Activated naive CD8-positive, alpha-beta T cell treated with anti-CD3 and anti-CD28 coated beads, Interleukin-2, amount 50 U/mL, for 24 hours (primary cell): ENCODE data around the gene CHRM3.

Experiments used
- ATAC-seq: fragments of 150-1000 bp; cut with Tn5 transposase; one replicate; pipeline ENCODE4 v1.10.0; 2021
- DNase-seq: peaks from one replicate; pipeline ENCODE4 v3.0.0; 2021
- H3K27ac Mint-ChIP-seq: one replicate; pipeline ENCODE4 v1.8.0; 2021; ENCODE audit warnings: mild to moderate bottlenecking, mixed read lengths
- H3K27me3 Mint-ChIP-seq: one replicate; pipeline ENCODE4 v1.8.0; 2021; ENCODE audit warnings: mixed read lengths
- H3K36me3 Mint-ChIP-seq: one replicate; pipeline ENCODE4 v1.8.0; 2021; ENCODE audit warnings: low read depth, mixed read lengths
- H3K4me1 Mint-ChIP-seq: one replicate; pipeline ENCODE4 v1.8.0; 2021; ENCODE audit warnings: mixed read lengths
- H3K4me3 Mint-ChIP-seq: one replicate; pipeline ENCODE4 v1.8.0; 2021; ENCODE audit warnings: mild to moderate bottlenecking, moderate library complexity, mixed read lengths
- H3K9me3 Mint-ChIP-seq: one replicate; pipeline ENCODE4 v1.8.0; 2021; ENCODE audit warnings: mixed read lengths

Gene CHRM3

DNA sequence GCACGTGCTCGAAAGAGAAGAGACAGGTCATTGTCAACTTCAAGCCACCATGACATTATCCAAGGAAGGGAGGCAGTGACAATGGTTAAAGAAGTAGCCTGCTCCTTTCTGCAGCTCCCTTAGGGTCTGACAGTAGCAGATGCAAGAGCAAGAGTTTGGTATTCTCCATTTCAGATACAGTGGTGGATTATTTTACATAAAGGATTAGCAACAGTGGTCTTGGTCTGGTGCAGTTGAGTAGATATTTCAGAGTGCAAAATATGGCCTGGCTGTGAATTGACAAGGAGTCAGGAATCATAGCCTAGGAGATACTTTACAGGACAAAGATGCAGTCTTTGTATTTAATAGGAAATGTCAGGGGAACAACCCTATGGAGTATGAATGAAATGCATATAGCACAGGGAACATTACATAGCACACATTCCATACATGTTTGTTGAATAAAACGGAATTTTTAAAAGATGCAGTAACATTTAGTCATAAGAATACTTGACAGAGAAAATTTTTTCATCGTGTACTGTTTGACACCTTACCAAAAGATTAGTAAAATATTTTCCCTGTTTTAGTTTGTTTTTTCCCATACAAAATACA lies 41.8 kb downstream of the CHRM3 start:
- ATAC-seq (no peak), DNase-seq (no peak)
- no peaks in the 10 kb centered on the region for H3K9me3 Mint-ChIP-seq
- H3K36me3 Mint-ChIP-seq = no peaks in the 10 kb centered on the region
- no peak overlapping the region for H3K27ac Mint-ChIP-seq
- H3K4me1 Mint-ChIP-seq = no peaks in the 10 kb centered on the region
- no peak overlapping the region for H3K4me3 Mint-ChIP-seq
- peaks cover 4% of the 10 kb centered on the region for H3K27me3 Mint-ChIP-seq

DNA sequence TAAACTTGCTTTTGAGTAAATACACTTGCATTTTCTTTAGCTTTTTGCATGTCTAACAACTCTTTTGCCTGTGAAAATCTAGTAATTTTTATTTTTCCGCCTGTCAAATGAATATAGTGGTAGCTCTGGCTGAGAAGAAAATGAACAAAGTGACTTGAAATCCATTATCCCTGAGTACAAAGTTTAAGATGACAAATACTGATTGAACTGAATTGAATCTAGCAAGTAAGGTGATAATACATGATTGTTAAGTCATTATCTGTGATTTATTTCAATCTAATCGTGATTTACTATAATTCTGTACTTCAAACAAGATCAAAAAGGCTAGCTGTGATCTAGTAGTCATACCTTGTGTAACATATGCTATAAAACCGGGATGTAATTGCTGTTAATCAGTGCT lies 42.8 kb downstream of the CHRM3 start:
- Mint-ChIP-seq H3K36me3 (no peaks in the 10 kb centered on the region), H3K4me3 (no peak overlapping the region), H3K27me3 (peaks cover 4% of the 10 kb centered on the region), H3K9me3 (no peaks in the 10 kb centered on the region), H3K4me1 (no peaks in the 10 kb centered on the region), H3K27ac (no peak overlapping the region)
- DNase-seq (no peak), ATAC-seq (no peak)

DNA sequence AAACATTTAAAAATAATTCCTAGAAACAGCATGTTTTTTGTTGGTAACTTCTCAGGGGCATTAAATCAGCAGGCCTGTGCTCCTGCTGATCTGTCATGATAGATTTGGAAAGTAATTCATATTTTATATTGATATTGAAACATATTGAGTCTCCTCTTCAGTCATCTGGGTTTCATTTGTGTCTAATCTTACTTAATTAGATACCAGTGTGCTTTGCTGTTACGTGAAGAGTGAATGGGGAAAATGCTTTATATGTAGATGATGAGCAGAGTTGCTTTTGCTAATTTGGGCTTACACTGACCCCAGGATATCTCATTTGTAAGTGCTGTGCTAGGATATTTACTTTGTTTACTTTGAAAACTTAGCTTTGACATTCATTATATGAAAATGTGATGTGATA lies 45.9 kb downstream of the CHRM3 start:
- H3K27me3 Mint-ChIP-seq = peaks cover 4% of the 10 kb centered on the region
- H3K27ac Mint-ChIP-seq = no peak overlapping the region
- H3K4me1 Mint-ChIP-seq = no peaks in the 10 kb centered on the region
- ATAC-seq (no peak), DNase-seq (no peak)
- H3K4me3 Mint-ChIP-seq = no peak overlapping the region
- no peaks in the 10 kb centered on the region for H3K36me3 Mint-ChIP-seq
- no peaks in the 10 kb centered on the region for H3K9me3 Mint-ChIP-seq

DNA sequence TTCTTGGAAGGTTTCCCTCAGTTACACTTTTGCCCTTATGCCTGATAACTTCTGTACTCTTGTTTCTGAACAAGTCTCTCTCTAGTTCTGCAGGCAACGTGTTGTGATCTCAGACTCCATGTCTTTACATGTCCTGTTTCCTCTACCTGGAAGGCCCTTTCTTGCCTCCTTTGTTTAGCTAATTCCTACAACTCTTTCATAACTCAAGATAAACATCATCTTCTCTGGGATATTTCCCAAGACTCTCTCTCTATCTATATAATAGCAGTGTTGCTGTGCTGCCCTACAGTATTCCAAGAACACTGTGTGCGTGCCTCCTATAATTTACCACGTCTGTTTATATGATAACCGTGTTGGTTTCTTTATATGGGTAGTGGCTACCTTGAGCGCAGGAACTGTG lies 47.8 kb downstream of the CHRM3 start:
- DNase-seq (no peak), ATAC-seq (no peak)
- no peaks in the 10 kb centered on the region for H3K9me3 Mint-ChIP-seq
- no peaks in the 10 kb centered on the region for H3K4me1 Mint-ChIP-seq
- H3K36me3 Mint-ChIP-seq = no peaks in the 10 kb centered on the region
- H3K27ac Mint-ChIP-seq = no peak overlapping the region
- H3K27me3 Mint-ChIP-seq = peaks cover 4% of the 10 kb centered on the region
- H3K4me3 Mint-ChIP-seq = no peak overlapping the region
